ENCODE data around the gene KRTAP4-5.
"Not testable (repeated sequence)": the region's sequence is repeated elsewhere in the genome, so short reads cannot be mapped to it uniquely, and the experiment has no call there.

- TF ChIP-seq CTCF (conservative IDR thresholded peaks at IDR 0.05); EZH2 (IDR thresholded peaks at IDR 0.05; ENCODE audit: low read depth): not testable (repeated sequence)
Observed at GRCh38 chr17:41123292-41123990, 26.2 kb downstream of the KRTAP4-5 start.

Data from PC-9 (cell line).